GM21619 (cell line): ENCODE results near the gene NEURL1.

Source experiments
- ATAC-seq: cut with Tn5 transposase; IDR thresholded peaks from one replicate; pipeline ENCODE4 v1.9.1; 2021; ENCODE audit not compliant: unreplicated experiment

The NEURL1 gene

GRCh38 chr10:103545366-103545765, 51.9 kb downstream of the NEURL1 start:
- no peak for ATAC-seq

GRCh38 chr10:103545771-103546281, 52.3 kb downstream of the NEURL1 start:
- ATAC-seq, result no peak

DNA sequence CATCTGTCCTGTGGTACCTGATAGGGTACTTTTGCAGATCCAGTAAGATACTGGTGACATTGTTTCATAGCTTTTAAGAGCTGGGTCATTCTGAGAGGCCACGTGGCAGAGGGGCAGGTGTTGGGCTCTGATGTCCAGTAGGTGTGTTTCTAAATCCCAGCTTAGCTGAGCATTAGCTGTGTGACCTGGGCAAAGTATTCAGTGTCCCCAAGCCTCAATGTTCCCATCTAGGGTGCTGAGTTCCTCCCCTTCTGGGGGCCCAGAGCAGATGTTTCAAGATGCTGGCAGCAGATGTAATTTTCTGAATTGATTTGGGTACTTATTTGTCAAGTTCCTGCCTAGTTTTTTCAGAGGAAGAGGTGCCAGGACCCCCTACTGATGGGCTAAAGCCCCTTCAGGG, 52.9 kb downstream of the NEURL1 start:
- ATAC-seq, result no peak

DNA sequence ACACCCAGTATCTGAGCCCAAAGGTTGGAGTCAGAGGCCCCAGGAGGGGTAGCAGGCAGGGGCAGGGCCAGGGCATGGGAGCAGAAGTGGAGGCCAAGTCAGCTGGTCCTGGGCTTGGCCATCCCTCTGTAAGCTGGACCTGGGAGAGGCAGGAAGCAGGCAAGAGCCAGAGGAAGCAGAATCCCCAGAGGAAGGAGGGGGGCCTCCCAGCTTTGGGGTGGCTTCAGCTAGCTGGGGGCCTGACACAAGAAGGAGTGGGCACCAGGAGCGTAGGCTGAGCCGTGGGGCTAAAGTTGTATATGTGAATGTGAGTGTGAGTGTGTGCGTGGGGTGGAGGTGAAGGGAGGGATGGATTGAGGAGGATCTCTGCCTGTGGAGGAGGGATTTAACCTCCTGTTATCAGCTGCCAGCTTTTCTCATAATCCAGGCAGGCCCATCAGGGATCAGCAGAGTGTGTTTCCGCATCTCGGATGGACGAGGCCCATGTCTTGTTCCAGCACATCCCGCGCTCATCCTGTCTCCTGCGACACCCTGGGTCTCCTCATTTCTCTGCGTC, 54.0 kb downstream of the NEURL1 start:
- ATAC-seq, result no peak

DNA sequence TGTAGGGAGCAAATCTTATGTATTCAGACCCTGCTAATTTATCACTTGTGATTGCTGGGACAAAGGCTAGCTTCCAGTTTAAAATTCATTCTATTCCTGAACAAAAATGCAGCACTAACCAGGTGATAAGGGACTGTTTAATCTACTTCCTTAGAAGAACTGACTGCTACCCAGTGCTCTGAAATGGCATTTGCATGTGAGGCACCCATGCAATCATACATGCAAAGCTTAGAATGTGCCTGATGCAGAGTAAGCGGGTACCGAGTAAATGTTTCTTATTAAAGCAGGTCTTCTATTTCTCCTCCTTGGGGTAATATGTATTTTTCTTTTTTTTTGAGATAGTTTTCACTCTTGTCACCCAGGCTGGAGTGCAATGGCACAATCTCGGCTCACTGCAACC, 54.5 kb downstream of the NEURL1 start:
- no peak for ATAC-seq

DNA sequence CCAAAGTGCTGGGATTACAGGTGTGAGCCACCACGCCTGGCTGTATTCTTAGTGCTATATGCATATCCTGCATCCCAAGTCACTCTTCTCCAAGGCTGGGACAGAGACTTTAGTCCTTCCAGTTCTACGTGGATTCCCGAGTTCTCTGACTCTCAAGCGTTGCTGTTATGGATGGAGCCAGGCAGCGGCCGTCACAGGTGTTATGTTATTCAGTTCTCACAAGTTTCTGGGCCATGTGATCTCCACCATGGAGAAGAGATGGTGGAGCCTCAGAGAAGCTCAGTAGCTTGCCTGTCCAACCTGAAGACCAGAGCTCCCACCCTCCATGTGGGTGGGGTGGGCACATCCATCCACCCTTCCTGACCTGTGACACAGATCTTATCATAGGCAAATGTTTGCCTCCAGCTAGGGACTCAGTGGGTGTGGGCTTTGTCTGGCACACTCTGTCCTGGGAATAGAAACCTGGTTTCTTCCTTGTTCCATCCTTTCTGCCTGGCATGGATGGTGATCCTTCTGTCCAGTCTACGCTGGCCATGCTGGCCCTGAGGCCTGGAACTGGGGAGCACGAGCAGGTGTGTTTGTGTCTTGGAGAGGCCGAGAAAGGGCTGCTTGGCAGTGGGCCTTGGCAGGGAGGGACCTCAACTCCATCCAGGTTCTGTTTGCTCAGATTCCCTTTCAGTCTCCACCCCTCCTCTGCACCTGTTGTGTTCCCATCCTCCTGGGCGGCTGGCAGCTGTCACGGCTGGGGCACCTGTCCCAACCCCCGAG, 55.3 kb downstream of the NEURL1 start:
- no peak for ATAC-seq

- no peak for ATAC-seq
Measured at GRCh38 chr10:103549349-103549685, 55.8 kb downstream of the NEURL1 start.

DNA sequence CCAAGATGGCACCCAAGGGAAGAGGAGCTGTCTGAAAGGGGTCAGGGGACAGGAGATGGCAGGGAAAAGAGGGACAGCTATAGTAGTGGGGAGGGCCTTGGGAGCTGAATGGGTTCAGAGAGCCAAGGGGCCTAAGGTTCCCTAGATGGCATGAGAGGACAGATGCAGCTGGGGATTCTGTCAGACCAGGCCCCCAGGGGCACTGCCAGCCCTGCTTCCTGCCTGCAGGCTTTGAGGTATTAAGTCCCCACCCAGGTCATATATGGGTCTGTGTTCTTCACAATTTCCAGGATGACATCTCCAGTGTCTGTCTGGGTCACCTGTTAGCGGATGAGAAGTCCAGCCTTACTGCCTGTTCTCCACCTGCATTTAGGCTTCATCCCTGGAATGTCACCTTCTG, 56.7 kb downstream of the NEURL1 start:
- no peak for ATAC-seq

- ATAC-seq, result no peak
Measured at GRCh38 chr10:103551619-103552602, 58.4 kb downstream of the NEURL1 start.

GRCh38 chr10:103552856-103553742, 59.6 kb downstream of the NEURL1 start:
- ATAC-seq, result no peak

DNA sequence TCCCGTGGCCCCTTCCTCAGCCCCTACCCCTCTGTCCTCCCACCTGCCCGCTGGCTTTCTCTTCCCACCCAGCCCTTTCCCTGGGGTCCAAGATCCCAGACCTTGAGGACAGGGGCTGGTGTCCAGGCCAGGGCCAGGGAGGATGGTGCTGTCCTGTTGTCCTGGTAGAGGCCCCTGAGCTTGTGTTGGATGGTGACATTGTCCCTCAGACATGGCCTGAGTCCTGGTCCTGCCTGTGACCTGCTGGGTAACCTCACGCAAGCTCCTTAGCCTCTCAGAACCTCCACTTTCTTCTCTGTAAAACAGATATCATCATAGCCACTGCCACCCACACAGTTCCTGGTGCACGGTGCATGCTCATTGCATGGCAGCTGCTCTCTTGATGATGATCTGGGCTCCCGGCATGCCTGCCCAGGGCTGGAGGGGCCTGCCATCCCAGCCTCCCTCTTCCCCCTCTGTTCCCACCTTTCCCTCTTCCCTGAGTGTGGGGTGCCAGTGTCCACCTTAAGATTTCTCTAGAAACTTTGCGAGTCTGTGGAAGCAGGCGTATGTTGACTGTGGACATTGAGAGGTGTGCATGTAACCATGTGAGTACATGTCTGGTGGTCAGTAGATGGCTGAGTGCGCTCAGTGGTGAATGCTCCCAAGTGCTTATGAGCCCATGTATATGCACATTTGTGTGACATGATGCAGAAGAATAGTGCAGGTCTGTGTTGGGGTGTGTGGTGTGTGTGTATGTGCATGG, 60.4 kb downstream of the NEURL1 start:
- no peak for ATAC-seq

DNA sequence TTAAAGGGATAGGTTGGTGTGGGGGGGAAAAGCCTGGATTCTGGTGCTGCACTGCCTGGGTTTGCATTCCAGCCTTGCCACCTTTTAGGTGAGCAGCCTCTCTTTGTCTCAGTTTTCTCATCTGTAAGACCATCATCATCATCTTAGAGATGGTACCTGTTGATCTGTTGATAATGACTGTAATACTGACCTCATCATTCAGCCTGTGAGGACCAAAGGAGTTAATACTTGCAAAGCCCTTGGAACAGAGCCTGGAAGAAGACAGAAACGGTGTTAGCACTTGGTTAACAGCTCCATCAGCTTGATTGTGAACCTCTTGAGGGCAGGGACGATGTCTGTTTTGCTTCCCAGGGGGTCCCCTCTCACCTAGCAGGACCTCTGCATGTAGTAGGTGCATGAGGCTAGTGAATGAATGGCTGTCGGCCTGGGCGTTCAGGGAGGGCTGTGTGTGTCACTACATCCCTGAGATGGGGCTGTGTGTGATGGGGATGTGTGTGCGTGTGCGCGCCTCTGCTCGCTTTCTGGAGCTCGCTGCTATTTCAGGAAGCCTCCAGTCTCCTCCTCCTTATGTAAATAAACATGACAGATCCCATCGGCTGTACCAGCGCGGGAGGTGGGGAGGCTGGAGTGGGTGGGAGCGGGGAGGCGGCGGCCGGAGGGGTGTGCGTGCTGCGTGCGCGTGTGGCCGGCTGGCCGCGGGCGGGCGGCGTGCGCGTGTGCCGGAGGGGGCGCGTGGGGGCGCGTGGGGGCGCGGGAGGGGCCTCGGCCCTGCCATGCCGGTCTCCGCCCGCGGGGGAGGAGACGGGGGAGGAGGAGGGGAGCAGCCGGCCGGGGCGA, 61.2 kb downstream of the NEURL1 start:
- ATAC-seq, result no peak

DNA sequence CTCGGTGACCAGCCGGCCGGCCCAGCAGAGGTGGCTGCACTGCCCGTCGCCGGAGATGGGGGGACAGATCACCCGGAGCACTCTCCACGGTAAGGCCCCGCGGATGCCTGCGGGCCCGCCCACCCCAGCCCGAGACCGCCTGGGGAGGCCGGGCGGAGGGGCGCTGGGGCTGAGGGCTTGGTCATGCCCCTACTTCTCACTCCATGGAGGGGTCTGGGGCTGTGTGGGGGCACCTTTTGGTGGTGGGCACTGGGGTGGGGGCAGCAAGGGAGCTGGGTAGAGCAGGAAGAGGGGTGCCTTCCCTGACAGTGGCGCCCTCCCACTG, 61.8 kb downstream of the NEURL1 start:
- no peak for ATAC-seq

DNA sequence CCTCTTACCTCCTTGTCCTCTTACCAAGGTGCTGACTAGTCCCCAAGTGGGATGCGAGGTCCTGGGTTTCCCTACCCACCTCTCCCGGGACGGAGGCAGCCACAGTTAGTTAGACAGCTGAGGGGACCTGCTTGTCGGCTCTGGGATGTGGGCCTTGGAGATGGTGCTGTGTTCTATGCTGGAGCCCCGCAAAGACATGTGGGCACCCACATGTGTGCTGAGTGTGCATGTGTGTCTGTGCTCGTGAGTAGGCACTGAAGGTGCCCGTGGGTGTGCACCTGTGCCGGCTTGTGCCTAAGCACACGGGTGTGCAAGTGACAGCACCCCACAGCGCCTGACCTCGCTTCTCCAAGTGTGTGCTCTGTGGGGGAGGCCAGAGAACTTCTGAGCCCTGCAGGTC, 62.2 kb downstream of the NEURL1 start:
- ATAC-seq, result no peak

DNA sequence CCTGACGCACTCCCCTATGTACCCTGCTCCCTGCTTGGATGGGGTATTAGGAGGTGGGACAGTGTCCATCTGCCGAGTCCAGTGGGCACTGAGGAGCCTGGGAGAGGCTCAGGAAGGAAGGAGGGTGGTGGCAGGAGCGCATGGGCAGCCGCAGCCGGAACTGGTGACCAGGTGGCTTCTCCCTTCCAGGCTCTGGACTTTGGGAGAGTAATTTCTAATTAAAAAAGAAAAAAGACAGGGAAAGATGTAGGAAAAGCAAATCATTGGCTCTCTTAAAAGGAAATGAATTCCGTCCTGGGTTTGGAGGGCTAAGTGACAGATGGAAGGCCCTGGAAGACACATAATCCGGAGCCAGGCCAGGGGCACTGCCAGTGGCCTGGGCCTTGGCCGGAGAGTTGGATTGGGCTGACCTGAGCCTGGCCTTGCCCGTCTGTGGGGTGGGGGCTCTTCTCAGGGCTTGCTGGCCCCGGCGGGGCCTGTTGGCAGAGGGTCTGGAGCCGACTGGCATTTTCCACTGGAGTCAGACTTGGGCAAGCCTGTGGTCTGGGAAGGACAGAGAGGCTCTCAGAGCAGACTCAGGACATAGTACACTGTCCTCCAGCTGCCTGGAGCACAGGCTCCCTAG, 63.0 kb downstream of the NEURL1 start:
- ATAC-seq, result no peak

GRCh38 chr10:103557455-103557854, 64.0 kb downstream of the NEURL1 start:
- ATAC-seq, result no peak

DNA sequence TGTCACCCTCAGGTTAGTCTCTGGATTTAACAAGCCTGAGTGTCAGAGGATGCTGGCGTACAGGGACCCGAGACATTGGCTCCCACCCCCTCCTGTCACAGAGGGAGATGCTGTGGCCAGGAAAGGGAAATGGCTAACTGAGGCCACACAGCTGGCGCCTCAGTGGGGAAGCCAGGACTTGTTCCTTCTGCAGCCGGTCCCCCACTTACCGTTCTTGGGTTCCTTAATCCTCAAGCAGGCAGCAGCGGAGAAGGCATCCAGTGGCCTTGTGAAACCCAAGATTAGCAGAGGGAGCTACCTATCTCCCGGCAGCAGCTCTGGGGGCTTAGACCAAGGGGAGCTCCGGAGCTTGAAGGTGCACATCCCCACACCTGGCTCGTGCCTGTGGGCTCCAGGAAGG, 65.4 kb downstream of the NEURL1 start:
- ATAC-seq, result no peak

- no peak for ATAC-seq
Measured at GRCh38 chr10:103559776-103560175, 66.3 kb downstream of the NEURL1 start.

- no peak for ATAC-seq
Measured at GRCh38 chr10:103560886-103561285, 67.4 kb downstream of the NEURL1 start.
